K562 (cell line): ENCODE data around the gene ARHGAP4. TPM values are rescaled to one million over a fixed set of nuclear protein-coding genes. Genes with fewer than 3 reads are reported as not detected.

Experiments used
- BRCA1 ChIP-seq, 2 experiments: fragments of 450-650 bp in 1 of 2; sonication (generic) in 1 of 2; formaldehyde crosslinking in 1 of 2; IDR thresholded peaks; 2 replicates each; pipeline versions ENCODE4 v1.5.0 to v1.6.1; 2017 to 2020; ENCODE audit warnings: mild to moderate bottlenecking in 1 of 2, missing genetic modification reagents in 1 of 2
- CBX3 ChIP-seq, 2 experiments: IDR thresholded peaks; 1 replicate in 1 of 2; 2 replicates in 1 of 2; pipeline ENCODE4 v1.6.1; 2012; ENCODE audit warnings: inconsistent platforms in 2 of 2, low read length in 2 of 2, borderline replicate concordance in 1 of 2, control low read depth in 1 of 2
- CLOCK ChIP-seq: fragments of 250-450 bp; sonication (Bioruptor Pico); IDR thresholded peaks from 2 replicates; pipeline ENCODE4 v1.4.0; 2020; ENCODE audit warnings: mild to moderate bottlenecking, moderate library complexity, borderline replicate concordance
- ELF2 ChIP-seq: fragments of 250-450 bp; sonication (Bioruptor Pico); IDR thresholded peaks from 2 replicates; pipeline ENCODE4 v1.5.0; 2021; ENCODE audit warnings: mild to moderate bottlenecking
- HDAC1 ChIP-seq, 2 experiments: fragments of 450-650 bp; IDR thresholded peaks; 2 replicates each; pipeline ENCODE4 v1.6.1; 2016 to 2017; ENCODE audit warnings: inconsistent platforms in 1 of 2, mild to moderate bottlenecking in 1 of 2, moderate library complexity in 1 of 2
- NCOR1 ChIP-seq: fragments of 450-650 bp; IDR thresholded peaks from 2 replicates; pipeline ENCODE4 v1.6.1; 2016; ENCODE audit warnings: mild to moderate bottlenecking, moderate library complexity
- PRPF4 ChIP-seq: fragments of 200-400 bp; formaldehyde crosslinking; IDR thresholded peaks from one replicate; pipeline ENCODE4 v1.6.1; 2017; ENCODE audit warnings: low read length, low read depth, mild to moderate bottlenecking; ENCODE audit not compliant: insufficient read depth, poor library complexity, severe bottlenecking
- TAF1 ChIP-seq: IDR thresholded peaks from 2 replicates; pipeline ENCODE4 v1.6.1; 2011; ENCODE audit warnings: mild to moderate bottlenecking, low read length, moderate library complexity; ENCODE audit not compliant: insufficient read depth, control insufficient read depth, severe bottlenecking; ENCODE audit errors: extremely low read depth
- TAF9B ChIP-seq: fragments of 450-650 bp; IDR thresholded peaks from 2 replicates; pipeline ENCODE4 v1.6.1; 2018; ENCODE audit warnings: mild to moderate bottlenecking; ENCODE audit not compliant: partially characterized antibody
- TARDBP ChIP-seq: fragments of 450-650 bp; IDR thresholded peaks from 2 replicates; pipeline ENCODE4 v1.6.1; 2016
- ZNF778 ChIP-seq: fragments of 450-650 bp; formaldehyde crosslinking; IDR thresholded peaks from 2 replicates; pipeline ENCODE4 v1.4.0; 2020; ENCODE audit warnings: mild to moderate bottlenecking, moderate library complexity
- polyA plus RNA-seq, 8 experiments: library from polyadenylated mRNA; depleted of rRNA in 4 of 8; stranded (reverse) in 5 of 8; unstranded in 3 of 8; fragments of >200 nt; fragmentation: Nextera tagmentation in 2 of 8; fragmentation: Illumina TruSeq in 1 of 8; extraction: Ambion mirVana in 2 of 8; extraction: Trizol in 1 of 8; gene quantifications; 2 replicates each; pipeline versions ENCODE4 v1.2.1 to v1.2.3, GENCODE V29; 2011 to 2014; ENCODE audit warnings: inconsistent platforms in 1 of 8, missing spikeins in 1 of 8
- total RNA-seq, 7 experiments: library from RNA; depleted of rRNA in 6 of 7; stranded (reverse); fragments of >200 nt in 6 of 7; fragmentation: Illumina TruSeq in 2 of 7; extraction: Trizol in 2 of 7; gene quantifications; 2 replicates each; pipeline versions ENCODE4 v1.2.1 to v1.2.3, GENCODE V29; 2011 to 2021; ENCODE audit warnings: low replicate concordance in 1 of 7
- TF ChIP-seq, protein P1 (sequence below), 2 experiments: fragments of 450-650 bp; conservative IDR thresholded peaks; 2 replicates each; pipeline ENCODE4 v1.6.1; 2017; ENCODE audit warnings: mild to moderate bottlenecking in 2 of 2, moderate library complexity in 2 of 2
- TF ChIP-seq, protein P2 (sequence below), 2 experiments: fragments of 450-650 bp; IDR thresholded peaks; 2 replicates each; pipeline ENCODE4 v1.6.1; 2018; ENCODE audit warnings: mild to moderate bottlenecking in 2 of 2, low read depth in 1 of 2; ENCODE audit not compliant: partially characterized antibody in 2 of 2
- TF ChIP-seq, protein P3 (sequence below): sonication (generic); formaldehyde crosslinking; IDR thresholded peaks from 2 replicates; pipeline ENCODE4 v1.8.0; 2022; ENCODE audit warnings: missing genetic modification reagents, mild to moderate bottlenecking, moderate library complexity, borderline replicate concordance
- TF ChIP-seq, protein P4 (sequence below), 2 experiments: fragments of 250-450 bp in 1 of 2; fragments of 450-650 bp in 1 of 2; sonication (Bioruptor Pico) in 1 of 2; IDR thresholded peaks; 2 replicates each; pipeline versions ENCODE4 v1.6.1 to v1.8.0; 2016 to 2021; ENCODE audit warnings: mild to moderate bottlenecking in 2 of 2, moderate library complexity in 2 of 2, missing compliant biosample characterization in 1 of 2, missing genetic modification characterization in 1 of 2

The ARHGAP4 gene
- total and polyA plus RNA-seq, 9 of the 15 experiments (the other 6 are each of a cell fraction or from before 2014, with no cell fraction given) = 0.30 to 81.8 (median 13.5) TPM

- TF ChIP-seq, protein P1, sequence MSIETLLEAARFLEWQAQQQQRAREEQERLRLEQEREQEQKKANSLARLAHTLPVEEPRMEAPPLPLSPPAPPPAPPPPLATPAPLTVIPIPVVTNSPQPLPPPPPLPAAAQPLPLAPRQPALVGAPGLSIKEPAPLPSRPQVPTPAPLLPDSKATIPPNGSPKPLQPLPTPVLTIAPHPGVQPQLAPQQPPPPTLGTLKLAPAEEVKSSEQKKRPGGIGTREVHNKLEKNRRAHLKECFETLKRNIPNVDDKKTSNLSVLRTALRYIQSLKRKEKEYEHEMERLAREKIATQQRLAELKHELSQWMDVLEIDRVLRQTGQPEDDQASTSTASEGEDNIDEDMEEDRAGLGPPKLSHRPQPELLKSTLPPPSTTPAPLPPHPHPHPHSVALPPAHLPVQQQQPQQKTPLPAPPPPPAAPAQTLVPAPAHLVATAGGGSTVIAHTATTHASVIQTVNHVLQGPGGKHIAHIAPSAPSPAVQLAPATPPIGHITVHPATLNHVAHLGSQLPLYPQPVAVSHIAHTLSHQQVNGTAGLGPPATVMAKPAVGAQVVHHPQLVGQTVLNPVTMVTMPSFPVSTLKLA (conservative IDR thresholded peaks at IDR 0.05) = peak; percentile 81 to 85
- TF ChIP-seq TAF9B (peak; percentile 5), PRPF4 (no peak), ELF2 (CRISPR knock-in tag) (0 out of 2 replicates have a peak, but pooled peaks have one; percentile 18), ZNF778 (CRISPR knock-in tag) (no peak), BRCA1 (IDR thresholded peaks at IDR 0.05) (no peak), BRCA1 (CRISPR knock-in tag; IDR thresholded peaks at IDR 0.05) (no peak), CBX3 (IDR thresholded peaks at IDR 0.05; ENCODE audit: borderline replicate concordance in 1 of 2, low read length in 2 of 2) (peak in 1 of 2 experiments; percentile 59; a peak in 1 of 3 replicates), TARDBP (no peak), HDAC1 (IDR thresholded peaks at IDR 0.05) (peak in 1 of 2 experiments; percentile 70; a peak in 2 of 4 replicates), TAF1 (peak; percentile 41), NCOR1 (peak; percentile 35; the same call in 1 of the 2 replicates), CLOCK (CRISPR knock-in tag) (no peak)
- TF ChIP-seq, protein P2, sequence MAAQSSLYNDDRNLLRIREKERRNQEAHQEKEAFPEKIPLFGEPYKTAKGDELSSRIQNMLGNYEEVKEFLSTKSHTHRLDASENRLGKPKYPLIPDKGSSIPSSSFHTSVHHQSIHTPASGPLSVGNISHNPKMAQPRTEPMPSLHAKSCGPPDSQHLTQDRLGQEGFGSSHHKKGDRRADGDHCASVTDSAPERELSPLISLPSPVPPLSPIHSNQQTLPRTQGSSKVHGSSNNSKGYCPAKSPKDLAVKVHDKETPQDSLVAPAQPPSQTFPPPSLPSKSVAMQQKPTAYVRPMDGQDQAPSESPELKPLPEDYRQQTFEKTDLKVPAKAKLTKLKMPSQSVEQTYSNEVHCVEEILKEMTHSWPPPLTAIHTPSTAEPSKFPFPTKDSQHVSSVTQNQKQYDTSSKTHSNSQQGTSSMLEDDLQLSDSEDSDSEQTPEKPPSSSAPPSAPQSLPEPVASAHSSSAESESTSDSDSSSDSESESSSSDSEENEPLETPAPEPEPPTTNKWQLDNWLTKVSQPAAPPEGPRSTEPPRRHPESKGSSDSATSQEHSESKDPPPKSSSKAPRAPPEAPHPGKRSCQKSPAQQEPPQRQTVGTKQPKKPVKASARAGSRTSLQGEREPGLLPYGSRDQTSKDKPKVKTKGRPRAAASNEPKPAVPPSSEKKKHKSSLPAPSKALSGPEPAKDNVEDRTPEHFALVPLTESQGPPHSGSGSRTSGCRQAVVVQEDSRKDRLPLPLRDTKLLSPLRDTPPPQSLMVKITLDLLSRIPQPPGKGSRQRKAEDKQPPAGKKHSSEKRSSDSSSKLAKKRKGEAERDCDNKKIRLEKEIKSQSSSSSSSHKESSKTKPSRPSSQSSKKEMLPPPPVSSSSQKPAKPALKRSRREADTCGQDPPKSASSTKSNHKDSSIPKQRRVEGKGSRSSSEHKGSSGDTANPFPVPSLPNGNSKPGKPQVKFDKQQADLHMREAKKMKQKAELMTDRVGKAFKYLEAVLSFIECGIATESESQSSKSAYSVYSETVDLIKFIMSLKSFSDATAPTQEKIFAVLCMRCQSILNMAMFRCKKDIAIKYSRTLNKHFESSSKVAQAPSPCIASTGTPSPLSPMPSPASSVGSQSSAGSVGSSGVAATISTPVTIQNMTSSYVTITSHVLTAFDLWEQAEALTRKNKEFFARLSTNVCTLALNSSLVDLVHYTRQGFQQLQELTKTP (IDR thresholded peaks at IDR 0.05; ENCODE audit: low read depth in 1 of 2, partially characterized antibody in 2 of 2) = peak in 1 of 2 experiments; percentile 60
- TF ChIP-seq, protein P3, sequence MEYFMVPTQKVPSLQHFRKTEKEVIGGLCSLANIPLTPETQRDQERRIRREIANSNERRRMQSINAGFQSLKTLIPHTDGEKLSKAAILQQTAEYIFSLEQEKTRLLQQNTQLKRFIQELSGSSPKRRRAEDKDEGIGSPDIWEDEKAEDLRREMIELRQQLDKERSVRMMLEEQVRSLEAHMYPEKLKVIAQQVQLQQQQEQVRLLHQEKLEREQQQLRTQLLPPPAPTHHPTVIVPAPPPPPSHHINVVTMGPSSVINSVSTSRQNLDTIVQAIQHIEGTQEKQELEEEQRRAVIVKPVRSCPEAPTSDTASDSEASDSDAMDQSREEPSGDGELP (CRISPR knock-in tag) = peak; percentile 42; the same call in 1 of the 2 replicates
- TF ChIP-seq, protein P4, sequence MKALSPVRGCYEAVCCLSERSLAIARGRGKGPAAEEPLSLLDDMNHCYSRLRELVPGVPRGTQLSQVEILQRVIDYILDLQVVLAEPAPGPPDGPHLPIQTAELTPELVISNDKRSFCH (CRISPR knock-in tag; IDR thresholded peaks at IDR 0.05) = no peak
- TF ChIP-seq, protein P4 (tag; IDR thresholded peaks at IDR 0.05) = peak; percentile 64
Observed at GRCh38 chrX:153970357-153971123, 44.5 kb upstream of the ARHGAP4 start (continued).
